PFSK-1 (cell line): ENCODE data around the gene SEC24C.
A peak's percentile ranks its signal among the peaks of the same experiment; 100 is the strongest.

Experiments used
- FOXP2 ChIP-seq: optimal IDR thresholded peaks from 2 replicates; pipeline ENCODE3; 2011; ENCODE audit warnings: borderline replicate concordance, control low read depth, inconsistent platforms; ENCODE audit not compliant: insufficient read depth; ENCODE audit errors: extremely low read length, extremely low read depth
- POLR2AphosphoS5 ChIP-seq: IDR thresholded peaks from 2 replicates; pipeline ENCODE4 v1.6.1; 2012; ENCODE audit warnings: low read depth, mild to moderate bottlenecking, control low read depth, low read length, moderate library complexity
- REST ChIP-seq, 2 experiments: IDR thresholded peaks; 2 replicates each; pipeline versions ENCODE4 v1.6.1 to v1.8.0; 2011 to 2012; ENCODE audit warnings: low read depth in 2 of 2, low read length in 2 of 2, control low read depth in 1 of 2, inconsistent platforms in 1 of 2, mild to moderate bottlenecking in 1 of 2, moderate library complexity in 1 of 2; ENCODE audit not compliant: insufficient read depth in 1 of 2
- SIN3A ChIP-seq: IDR thresholded peaks from 2 replicates; pipeline ENCODE4 v1.6.1; 2012; ENCODE audit warnings: mild to moderate bottlenecking, low read length, moderate library complexity, borderline replicate concordance; ENCODE audit not compliant: insufficient read depth
- TAF1 ChIP-seq: IDR thresholded peaks from 2 replicates; pipeline ENCODE4 v1.6.1; 2012; ENCODE audit warnings: low read length, control low read depth, borderline replicate concordance; ENCODE audit not compliant: insufficient read depth

The SEC24C gene

GRCh38 chr10:73779539-73780197, 35.5 kb downstream of the SEC24C start:
- TF ChIP-seq TAF1 (no peak), POLR2AphosphoS5 (0 out of 2 replicates have a peak, but pooled peaks have one; percentile 25)

- no peak for TF ChIP-seq SIN3A
- no peak for TF ChIP-seq FOXP2
- no peak for TF ChIP-seq POLR2AphosphoS5
These were observed 36.1 kb downstream of the SEC24C start for GRCh38 chr10:73780301-73780700.

GRCh38 chr10:73780966-73781365, 36.8 kb downstream of the SEC24C start:
- TF ChIP-seq FOXP2, result no peak
- TF ChIP-seq TAF1, result no peak
- TF ChIP-seq SIN3A, result no peak

- TF ChIP-seq REST (IDR thresholded peaks at IDR 0.05; ENCODE audit: insufficient read depth in 1 of 2, low read depth in 2 of 2, low read length in 2 of 2) (no peak), TAF1 (no peak), FOXP2 (no peak), SIN3A (no peak), POLR2AphosphoS5 (no peak)
These were observed 37.3 kb downstream of the SEC24C start for GRCh38 chr10:73781548-73781878.

- no peak; a peak in 1 of 4 replicates for TF ChIP-seq REST (IDR thresholded peaks at IDR 0.05; ENCODE audit: insufficient read depth in 1 of 2, low read depth in 2 of 2, low read length in 2 of 2)
- TF ChIP-seq SIN3A, result peak; percentile 33; the same call in 1 of the 2 replicates
- TF ChIP-seq TAF1, result peak; percentile 91
- TF ChIP-seq POLR2AphosphoS5, result peak; percentile 96
- peak; percentile 60 for TF ChIP-seq FOXP2
These were observed 37.9 kb downstream of the SEC24C start, which contains the start of gene CHCHD1 for GRCh38 chr10:73781879-73782748. CHCHD1 (plus strand) TSS chr10:73782048; CDS start chr10:73782076, 28 bp downstream.

GRCh38 chr10:73782749-73783085, 38.5 kb downstream of the SEC24C start:
- no peak for TF ChIP-seq TAF1
- no peak for TF ChIP-seq SIN3A
- no peak for TF ChIP-seq REST (IDR thresholded peaks at IDR 0.05; ENCODE audit: insufficient read depth in 1 of 2, low read depth in 2 of 2, low read length in 2 of 2)
- no peak for TF ChIP-seq POLR2AphosphoS5
- no peak for TF ChIP-seq FOXP2
